WTC11 (cell line): Measurements from ENCODE around the gene CDC20. TPM values are rescaled to one million over a fixed set of nuclear protein-coding genes. Genes with fewer than 3 reads are reported as not detected.
A peak's percentile ranks its signal among the peaks of the same experiment; 100 is the strongest.

ENCODE experiments used
- ATAC-seq: fragments of 200-7000 bp; cut with Tn5 transposase; 2 replicates; pipeline ENCODE4 v1.10.0; 2021; ENCODE audit warnings: mild to moderate bottlenecking, moderate library complexity
- CTCF ChIA-PET: fragments of 300-600 bp; sonication (Branson Sonifier 250); formaldehyde crosslinking; loops from one replicate; lab custom pipeline; 2021; ENCODE audit warnings: antibody characterized with exemption; lab: Charles Lee
- POLR2A ChIA-PET: fragments of 350-600 bp; sonication (Branson Sonifier 250); formaldehyde crosslinking; loops from one replicate; lab custom pipeline; 2021; ENCODE audit warnings: antibody characterized with exemption; lab: Charles Lee
- DNase-seq: peaks from one replicate; pipeline ENCODE4 v3.0.0; 2021; ENCODE audit warnings: low spot score
- H3K27ac Mint-ChIP-seq: 2 replicates; pipeline ENCODE4 v1.8.0; 2021; ENCODE audit warnings: mixed read lengths
- H3K27me3 Mint-ChIP-seq: 2 replicates; pipeline ENCODE4 v1.8.0; 2021; ENCODE audit warnings: low read depth, mild to moderate bottlenecking, moderate library complexity, mixed read lengths
- H3K36me3 Mint-ChIP-seq: 2 replicates; pipeline ENCODE4 v1.8.0; 2021; ENCODE audit warnings: mixed read lengths
- H3K4me1 Mint-ChIP-seq: 2 replicates; pipeline ENCODE4 v1.8.0; 2022; ENCODE audit warnings: mixed read lengths
- H3K4me3 Mint-ChIP-seq: 2 replicates; pipeline ENCODE4 v1.8.0; 2021; ENCODE audit warnings: mild to moderate bottlenecking, moderate library complexity, mixed read lengths
- H3K9me3 Mint-ChIP-seq: 2 replicates; pipeline ENCODE4 v1.8.0; 2021; ENCODE audit warnings: mixed read lengths
- CDX4 ChIP-seq: fragments of 250-450 bp; sonication (Bioruptor Pico); IDR thresholded peaks from 2 replicates; pipeline ENCODE4 v1.9.0; 2021; ENCODE audit warnings: moderate library complexity, mild to moderate bottlenecking, inconsistent platforms, borderline replicate concordance
- CREM ChIP-seq: sonication (generic); formaldehyde crosslinking; IDR thresholded peaks from 2 replicates; pipeline ENCODE4 v1.8.1; 2022; ENCODE audit warnings: mild to moderate bottlenecking, missing genetic modification reagents, moderate library complexity
- FOXP1 ChIP-seq: sonication (generic); formaldehyde crosslinking; IDR thresholded peaks from 2 replicates; pipeline ENCODE4 v1.8.0; 2022; ENCODE audit warnings: missing genetic modification reagents, mild to moderate bottlenecking, moderate library complexity, borderline replicate concordance
- GRHL2 ChIP-seq: fragments of 250-450 bp; sonication (Bioruptor Pico); IDR thresholded peaks from 2 replicates; pipeline ENCODE4 v1.8.0; 2022; ENCODE audit warnings: mild to moderate bottlenecking, moderate library complexity; ENCODE audit not compliant: insufficient replicate concordance, severe bottlenecking
- GTF2I ChIP-seq: fragments of 250-450 bp; sonication (Bioruptor Pico); conservative IDR thresholded peaks from 2 replicates; pipeline ENCODE4 v1.4.0; 2021; ENCODE audit warnings: mild to moderate bottlenecking
- HMGA2 ChIP-seq: fragments of 250-450 bp; sonication (Bioruptor Pico); IDR thresholded peaks from 2 replicates; pipeline ENCODE4 v1.4.0; 2021; ENCODE audit warnings: mild to moderate bottlenecking, moderate library complexity
- JAZF1 ChIP-seq: fragments of 250-450 bp; sonication (Bioruptor Pico); IDR thresholded peaks from 2 replicates; pipeline ENCODE4 v1.9.0; 2021; ENCODE audit warnings: moderate library complexity, mild to moderate bottlenecking, inconsistent platforms
- NR1H2 ChIP-seq: sonication (generic); formaldehyde crosslinking; IDR thresholded peaks from 2 replicates; pipeline ENCODE4 v1.9.0; 2021; ENCODE audit warnings: mild to moderate bottlenecking, moderate library complexity, missing genetic modification reagents
- PRRX2 ChIP-seq: fragments of 250-450 bp; sonication (Bioruptor Pico); IDR thresholded peaks from 2 replicates; pipeline ENCODE4 v1.8.0; 2021; ENCODE audit warnings: mild to moderate bottlenecking
- SMAD3 ChIP-seq: sonication (generic); formaldehyde crosslinking; IDR thresholded peaks from 2 replicates; pipeline ENCODE4 v1.8.0; 2022; ENCODE audit warnings: missing genetic modification reagents, mild to moderate bottlenecking, borderline replicate concordance
- TEAD1 ChIP-seq: sonication (generic); formaldehyde crosslinking; IDR thresholded peaks from 2 replicates; pipeline ENCODE4 v1.8.0; 2022; ENCODE audit warnings: mild to moderate bottlenecking, missing genetic modification reagents
- TEAD4 ChIP-seq: sonication (generic); formaldehyde crosslinking; IDR thresholded peaks from 2 replicates; pipeline ENCODE4 v1.8.0; 2022; ENCODE audit warnings: mild to moderate bottlenecking, missing genetic modification reagents
- ZNF138 ChIP-seq: sonication (generic); formaldehyde crosslinking; conservative IDR thresholded peaks from 2 replicates; pipeline ENCODE4 v1.8.1; 2022; ENCODE audit warnings: mild to moderate bottlenecking, moderate library complexity, missing genetic modification reagents
- ZNF281 ChIP-seq: sonication (generic); formaldehyde crosslinking; IDR thresholded peaks from 2 replicates; pipeline ENCODE4 v1.8.0; 2023; ENCODE audit warnings: mild to moderate bottlenecking, missing genetic modification reagents
- ZNF317 ChIP-seq: sonication (generic); formaldehyde crosslinking; IDR thresholded peaks from 2 replicates; pipeline ENCODE4 v1.8.1; 2023; ENCODE audit warnings: low read depth, mild to moderate bottlenecking, moderate library complexity, missing genetic modification reagents, borderline replicate concordance
- ZNF396 ChIP-seq: fragments of 250-450 bp; sonication (Bioruptor Pico); IDR thresholded peaks from 2 replicates; pipeline ENCODE4 v1.8.0; 2021; ENCODE audit warnings: mild to moderate bottlenecking, moderate library complexity, borderline replicate concordance
- ZNF423 ChIP-seq: fragments of 250-450 bp; sonication (Bioruptor Pico); IDR thresholded peaks from 2 replicates; pipeline ENCODE4 v2.1.2; 2022; ENCODE audit warnings: mild to moderate bottlenecking, moderate library complexity
- total RNA-seq: library from RNA; stranded (reverse); gene quantifications from 3 replicates; pipeline ENCODE4 v1.2.3, GENCODE V29; 2021
- TF ChIP-seq, protein P1 (sequence below): sonication (generic); formaldehyde crosslinking; IDR thresholded peaks from 2 replicates; pipeline ENCODE4 v1.8.1; 2022; ENCODE audit warnings: mild to moderate bottlenecking, missing genetic modification reagents, moderate library complexity, borderline replicate concordance
- TF ChIP-seq, protein P2 (sequence below): fragments of 250-450 bp; sonication (Bioruptor Pico); IDR thresholded peaks from 2 replicates; pipeline ENCODE4 v1.8.0; 2021; ENCODE audit warnings: mild to moderate bottlenecking
- TF ChIP-seq, protein P3 (sequence below): sonication (generic); formaldehyde crosslinking; IDR thresholded peaks from 2 replicates; pipeline ENCODE4 v1.8.0; 2022; ENCODE audit warnings: missing genetic modification reagents

Gene CDC20
- total RNA-seq, 1 experiment from 2014 or later: 280 TPM

DNA sequence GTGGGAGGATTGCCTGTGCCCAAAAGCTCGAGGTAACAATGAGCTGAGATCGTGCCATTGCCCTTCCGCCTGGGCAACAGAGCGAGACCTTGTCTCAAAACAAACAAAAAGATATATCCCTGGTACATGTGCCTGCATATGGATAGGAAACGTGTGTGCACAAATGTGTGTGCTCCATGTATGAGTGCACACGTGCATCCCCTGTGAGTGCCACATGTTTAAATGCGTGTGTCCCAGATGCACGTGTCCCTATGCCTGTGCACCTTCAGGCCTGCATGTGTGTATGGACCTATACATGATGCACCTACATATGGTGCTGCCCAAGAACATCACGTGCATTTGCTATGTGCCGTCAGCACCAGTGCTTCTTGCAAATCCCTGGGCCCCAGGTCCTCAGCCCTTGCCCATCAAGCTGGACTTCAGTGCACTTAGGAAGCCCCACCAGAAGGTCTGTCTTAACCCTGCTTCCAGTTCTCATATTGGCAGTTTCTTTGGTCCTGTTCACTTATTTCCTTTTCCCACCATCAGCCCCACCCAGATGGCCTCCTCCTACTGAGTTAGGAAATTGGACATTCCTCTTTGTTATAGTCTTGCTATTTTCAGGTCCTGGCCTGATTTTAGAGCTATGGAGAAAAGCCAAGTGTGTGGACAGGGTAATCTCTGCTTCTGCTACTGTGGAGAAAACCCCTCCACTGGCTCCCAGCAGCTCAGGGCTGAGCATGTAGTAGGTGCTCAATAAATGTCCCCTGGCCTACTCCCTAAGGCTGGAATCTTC, 42.6 kb upstream of the CDC20 start:
- Mint-ChIP-seq H3K27ac (no peak overlapping the region), H3K27me3 (no peaks in the 10 kb centered on the region), H3K4me1 (peaks cover 6% of the 10 kb centered on the region), H3K4me3 (no peak overlapping the region), H3K36me3 (no peaks in the 10 kb centered on the region), H3K9me3 (no peaks in the 10 kb centered on the region)
- DNase-seq: no peak
- ATAC-seq: no peak
- CTCF ChIA-PET: interaction anchor here (0.8 to 2.4 kb wide), 4 partner anchors 22 to 98 kb away, joined by 3 to 10 read pairs (median 6); partner anchors contain the start of genes C1orf210 and CDC20
- TF ChIP-seq NR1H2 (no peak), ZNF396 (CRISPR knock-in tag) (no peak), PRRX2 (no peak), HMGA2 (CRISPR knock-in tag) (no peak), ZNF138 (CRISPR knock-in tag) (no peak), FOXP1 (CRISPR knock-in tag) (no peak), TEAD4 (CRISPR knock-in tag) (no peak), ZNF423 (CRISPR knock-in tag) (no peak), CDX4 (CRISPR knock-in tag) (no peak), TEAD1 (CRISPR knock-in tag) (no peak), ZNF281 (CRISPR knock-in tag) (no peak), JAZF1 (CRISPR knock-in tag) (no peak), ZNF317 (CRISPR knock-in tag) (no peak), SMAD3 (CRISPR knock-in tag) (no peak), GRHL2 (CRISPR knock-in tag) (no peak)
- TF ChIP-seq, protein P1, sequence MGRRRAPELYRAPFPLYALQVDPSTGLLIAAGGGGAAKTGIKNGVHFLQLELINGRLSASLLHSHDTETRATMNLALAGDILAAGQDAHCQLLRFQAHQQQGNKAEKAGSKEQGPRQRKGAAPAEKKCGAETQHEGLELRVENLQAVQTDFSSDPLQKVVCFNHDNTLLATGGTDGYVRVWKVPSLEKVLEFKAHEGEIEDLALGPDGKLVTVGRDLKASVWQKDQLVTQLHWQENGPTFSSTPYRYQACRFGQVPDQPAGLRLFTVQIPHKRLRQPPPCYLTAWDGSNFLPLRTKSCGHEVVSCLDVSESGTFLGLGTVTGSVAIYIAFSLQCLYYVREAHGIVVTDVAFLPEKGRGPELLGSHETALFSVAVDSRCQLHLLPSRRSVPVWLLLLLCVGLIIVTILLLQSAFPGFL (CRISPR knock-in tag): no peak
- TF ChIP-seq, protein P2, sequence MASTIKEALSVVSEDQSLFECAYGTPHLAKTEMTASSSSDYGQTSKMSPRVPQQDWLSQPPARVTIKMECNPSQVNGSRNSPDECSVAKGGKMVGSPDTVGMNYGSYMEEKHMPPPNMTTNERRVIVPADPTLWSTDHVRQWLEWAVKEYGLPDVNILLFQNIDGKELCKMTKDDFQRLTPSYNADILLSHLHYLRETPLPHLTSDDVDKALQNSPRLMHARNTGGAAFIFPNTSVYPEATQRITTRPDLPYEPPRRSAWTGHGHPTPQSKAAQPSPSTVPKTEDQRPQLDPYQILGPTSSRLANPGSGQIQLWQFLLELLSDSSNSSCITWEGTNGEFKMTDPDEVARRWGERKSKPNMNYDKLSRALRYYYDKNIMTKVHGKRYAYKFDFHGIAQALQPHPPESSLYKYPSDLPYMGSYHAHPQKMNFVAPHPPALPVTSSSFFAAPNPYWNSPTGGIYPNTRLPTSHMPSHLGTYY (CRISPR knock-in tag): no peak
- POLR2A ChIA-PET: no interaction called here

- H3K27me3 Mint-ChIP-seq: no peaks in the 10 kb centered on the region
- DNase-seq (no peak), ATAC-seq (peak; percentile 41; the same call in 1 of the 2 replicates)
- no peaks in the 10 kb centered on the region for H3K36me3 Mint-ChIP-seq
- no peaks in the 10 kb centered on the region for H3K9me3 Mint-ChIP-seq
- peaks cover 6% of the 10 kb centered on the region for H3K4me1 Mint-ChIP-seq
- POLR2A ChIA-PET: interaction anchor here (0.7 kb wide), 1 partner anchor 33 kb away, joined by 3 read pairs; no protein-coding TSS in a partner anchor
- H3K27ac Mint-ChIP-seq: no peak overlapping the region
- CTCF ChIA-PET: interaction anchor here (0.8 to 2.4 kb wide), 4 partner anchors 23 to 98 kb away, joined by 3 to 10 read pairs (median 6); partner anchors contain the start of genes C1orf210 and CDC20
- no peak overlapping the region for H3K4me3 Mint-ChIP-seq
- TF ChIP-seq, protein P2 (CRISPR knock-in tag): no peak
- no peak for TF ChIP-seq ZNF138 (CRISPR knock-in tag)
- TF ChIP-seq CREM: no peak
- TF ChIP-seq, protein P3, sequence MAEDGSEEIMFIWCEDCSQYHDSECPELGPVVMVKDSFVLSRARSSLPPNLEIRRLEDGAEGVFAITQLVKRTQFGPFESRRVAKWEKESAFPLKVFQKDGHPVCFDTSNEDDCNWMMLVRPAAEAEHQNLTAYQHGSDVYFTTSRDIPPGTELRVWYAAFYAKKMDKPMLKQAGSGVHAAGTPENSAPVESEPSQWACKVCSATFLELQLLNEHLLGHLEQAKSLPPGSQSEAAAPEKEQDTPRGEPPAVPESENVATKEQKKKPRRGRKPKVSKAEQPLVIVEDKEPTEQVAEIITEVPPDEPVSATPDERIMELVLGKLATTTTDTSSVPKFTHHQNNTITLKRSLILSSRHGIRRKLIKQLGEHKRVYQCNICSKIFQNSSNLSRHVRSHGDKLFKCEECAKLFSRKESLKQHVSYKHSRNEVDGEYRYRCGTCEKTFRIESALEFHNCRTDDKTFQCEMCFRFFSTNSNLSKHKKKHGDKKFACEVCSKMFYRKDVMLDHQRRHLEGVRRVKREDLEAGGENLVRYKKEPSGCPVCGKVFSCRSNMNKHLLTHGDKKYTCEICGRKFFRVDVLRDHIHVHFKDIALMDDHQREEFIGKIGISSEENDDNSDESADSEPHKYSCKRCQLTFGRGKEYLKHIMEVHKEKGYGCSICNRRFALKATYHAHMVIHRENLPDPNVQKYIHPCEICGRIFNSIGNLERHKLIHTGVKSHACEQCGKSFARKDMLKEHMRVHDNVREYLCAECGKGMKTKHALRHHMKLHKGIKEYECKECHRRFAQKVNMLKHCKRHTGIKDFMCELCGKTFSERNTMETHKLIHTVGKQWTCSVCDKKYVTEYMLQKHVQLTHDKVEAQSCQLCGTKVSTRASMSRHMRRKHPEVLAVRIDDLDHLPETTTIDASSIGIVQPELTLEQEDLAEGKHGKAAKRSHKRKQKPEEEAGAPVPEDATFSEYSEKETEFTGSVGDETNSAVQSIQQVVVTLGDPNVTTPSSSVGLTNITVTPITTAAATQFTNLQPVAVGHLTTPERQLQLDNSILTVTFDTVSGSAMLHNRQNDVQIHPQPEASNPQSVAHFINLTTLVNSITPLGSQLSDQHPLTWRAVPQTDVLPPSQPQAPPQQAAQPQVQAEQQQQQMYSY (CRISPR knock-in tag): no peak
- no peak for TF ChIP-seq GTF2I (CRISPR knock-in tag)
- TF ChIP-seq HMGA2 (CRISPR knock-in tag): no peak
Observed at GRCh38 chr1:43316738-43317520, 41.9 kb upstream of the CDC20 start.
